ENCODE measurements around the gene SRY.
"Not testable (repeated sequence)": the region's sequence is repeated elsewhere in the genome, so short reads cannot be mapped to it uniquely, and the experiment has no call there.

The SRY gene

DNA sequence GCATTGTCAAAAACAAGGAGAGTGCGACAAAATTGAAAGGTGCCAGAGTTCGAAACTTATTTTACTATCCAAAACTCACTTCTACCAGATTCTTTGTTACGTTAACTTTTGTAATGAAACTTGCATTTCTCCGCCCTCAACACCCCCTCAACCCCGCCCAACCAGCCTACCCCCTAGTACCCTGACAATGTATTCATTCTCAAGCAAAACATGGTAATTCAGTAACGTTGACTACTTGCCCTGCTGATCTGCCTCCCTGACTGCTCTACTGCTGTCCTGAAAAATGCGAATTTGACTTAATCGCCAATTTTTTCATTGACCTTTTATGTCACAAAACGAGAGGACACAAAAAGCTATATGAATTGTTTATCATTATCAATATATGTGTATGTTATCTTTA lies at the start of gene SRY:
Gene SRY, minus strand, starts transcription at position 83 of the 400 bp plus-strand sequence. Its CDS starts 79 bp downstream, at position 4.
- no peak for DNase-seq

DNA sequence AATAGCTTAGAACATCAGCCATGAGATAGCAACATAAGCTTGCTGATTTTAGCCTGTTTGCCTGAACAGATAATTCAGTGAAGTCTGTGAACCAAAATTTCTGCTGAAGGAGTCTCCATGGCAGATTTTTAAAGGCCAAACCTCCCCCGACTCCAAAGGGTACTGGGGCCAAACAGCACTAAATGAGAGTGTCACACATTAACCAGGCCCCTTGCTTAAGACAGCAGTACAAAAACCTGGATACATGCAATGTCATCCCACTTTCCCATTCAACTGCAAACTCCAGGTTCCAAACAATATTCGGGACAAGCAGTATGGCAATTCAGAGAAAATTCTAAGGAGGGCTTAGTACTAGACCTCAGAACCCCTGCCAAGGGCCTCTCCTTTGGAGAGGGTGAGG lies 49.6 kb upstream of the SRY start:
- DNase-seq = no peak

DNA sequence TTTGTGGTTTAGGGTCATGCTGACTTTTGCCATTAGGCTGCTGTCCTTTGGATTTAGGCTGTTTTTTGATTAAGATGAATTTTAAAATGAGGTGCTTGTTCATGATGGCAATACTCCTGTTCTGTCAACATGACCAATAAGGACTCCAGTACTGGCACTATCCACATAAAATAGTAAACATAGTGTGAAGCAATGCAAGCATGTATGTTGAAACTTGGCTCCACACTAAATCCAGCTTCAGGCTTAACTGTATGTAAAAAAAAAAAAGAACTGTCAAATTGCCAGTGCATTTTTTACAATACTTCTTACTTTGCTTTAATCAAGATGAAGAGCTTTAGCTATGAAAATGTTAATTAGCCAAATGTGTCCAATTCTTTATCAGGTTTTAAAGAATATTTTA lies 47.7 kb upstream of the SRY start:
- no peak for DNase-seq

DNA sequence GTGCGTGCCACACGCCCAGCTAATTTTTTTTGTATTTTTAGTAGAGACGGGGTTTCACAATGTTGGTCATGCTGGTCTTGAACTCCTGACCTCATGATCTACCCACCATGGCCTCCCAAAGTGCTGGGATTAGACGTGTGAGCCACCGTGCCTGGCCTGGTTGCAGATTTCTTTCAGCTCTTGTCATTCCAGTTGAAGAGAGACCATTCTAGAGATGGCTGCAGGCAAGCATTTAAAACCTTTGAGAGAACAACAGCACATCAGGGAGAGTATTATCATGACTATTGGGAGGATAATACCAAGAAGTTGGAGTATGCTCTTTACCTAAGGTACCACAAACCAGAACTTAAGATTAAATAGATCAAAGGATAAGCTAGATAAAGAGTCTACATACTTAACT lies 41.0 kb upstream of the SRY start:
- no peak for DNase-seq

DNA sequence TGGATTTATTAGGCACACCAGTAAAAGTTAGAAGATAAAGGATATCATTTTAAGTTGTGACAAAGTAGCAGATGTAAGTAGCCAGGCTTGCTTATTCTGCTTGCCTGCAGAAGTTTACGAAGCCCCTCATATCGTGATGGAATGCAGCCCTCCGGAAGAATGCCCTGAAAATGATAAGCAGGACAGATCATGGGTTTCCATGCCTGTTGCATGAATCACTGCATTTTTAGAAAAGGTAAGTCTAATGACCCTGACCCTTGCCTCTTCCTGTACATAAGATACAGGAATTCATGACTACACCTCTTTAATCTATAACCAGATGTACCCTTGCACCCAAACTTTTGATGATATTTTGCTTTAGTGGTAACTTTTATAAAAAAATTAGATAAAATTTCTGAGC lies 37.0 kb upstream of the SRY start:
- no peak for DNase-seq

DNA sequence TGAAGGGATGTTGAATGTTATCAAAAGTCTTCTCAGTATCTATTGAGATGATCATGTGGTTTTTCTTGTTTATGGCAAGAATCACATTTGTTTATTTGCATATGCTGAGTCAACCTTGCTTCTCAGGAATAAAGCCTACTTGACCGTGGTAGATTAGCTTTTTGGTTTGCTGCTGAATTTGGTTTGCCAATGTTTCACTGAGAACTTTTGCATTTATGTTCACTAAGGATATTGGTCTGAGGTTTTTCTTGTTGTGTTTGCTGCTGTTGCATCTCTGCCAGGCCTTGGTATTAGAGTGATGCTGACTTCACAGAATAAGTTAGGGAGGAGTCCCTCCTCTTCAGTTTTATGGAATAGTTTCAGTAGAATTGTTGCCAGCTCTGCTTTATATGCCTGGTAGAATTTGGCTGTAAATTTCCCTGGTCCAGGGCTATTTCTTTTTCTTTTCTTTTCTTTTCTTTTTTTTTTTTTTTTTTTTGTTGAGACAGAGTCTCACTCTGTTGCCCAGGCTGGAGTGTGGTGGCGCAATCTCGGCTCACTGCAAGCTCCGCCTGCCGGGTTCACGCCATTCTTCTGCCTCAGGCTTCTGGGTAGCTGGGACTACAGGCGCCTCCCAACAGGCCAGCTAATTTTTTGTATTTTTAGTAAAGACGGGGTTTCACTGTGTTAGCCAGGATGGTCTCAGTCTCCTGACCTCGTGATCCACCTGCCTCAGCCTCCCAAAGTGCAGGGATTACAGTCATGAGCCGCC lies 29.8 kb upstream of the SRY start:
- DNase-seq = not testable (repeated sequence)

DNA sequence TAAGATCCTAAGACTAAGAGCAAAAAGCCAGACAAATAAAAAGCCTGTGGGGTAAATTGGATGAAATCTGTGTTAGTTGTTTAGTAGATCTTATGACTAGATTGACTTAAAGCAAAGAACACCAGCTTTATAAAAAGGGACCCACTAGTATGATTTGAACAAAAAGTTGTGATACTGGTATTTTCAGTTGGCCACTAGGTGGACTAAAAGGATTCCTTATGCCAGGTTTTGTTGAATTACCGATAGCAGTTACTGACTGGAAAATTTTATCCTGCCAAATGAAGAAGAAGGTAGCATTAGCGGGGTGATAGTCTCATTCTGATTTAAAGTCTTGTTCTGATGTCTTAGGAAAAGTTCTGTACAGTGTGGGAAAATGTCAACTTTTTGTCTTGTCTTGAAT lies 12.8 kb upstream of the SRY start:
- no peak for DNase-seq

DNA sequence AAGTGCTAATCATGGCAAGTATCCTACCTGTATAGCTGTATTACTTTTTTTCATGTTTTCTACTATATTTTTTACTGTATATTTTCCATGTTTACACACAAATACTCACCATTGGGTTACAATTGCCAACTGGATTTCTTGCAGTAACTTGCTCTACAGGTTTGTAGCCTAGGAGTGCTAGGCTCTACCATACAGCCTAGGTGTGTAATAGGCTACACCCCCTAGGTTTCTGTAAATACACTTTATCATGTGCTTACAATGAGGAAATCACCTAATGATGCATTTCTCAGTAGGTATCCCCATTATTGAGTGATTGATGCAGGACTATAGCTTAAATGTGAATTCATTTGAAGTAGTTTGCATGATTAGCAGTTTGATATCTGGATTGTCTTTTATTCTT lies 10.5 kb upstream of the SRY start:
- DNase-seq = no peak

DNA sequence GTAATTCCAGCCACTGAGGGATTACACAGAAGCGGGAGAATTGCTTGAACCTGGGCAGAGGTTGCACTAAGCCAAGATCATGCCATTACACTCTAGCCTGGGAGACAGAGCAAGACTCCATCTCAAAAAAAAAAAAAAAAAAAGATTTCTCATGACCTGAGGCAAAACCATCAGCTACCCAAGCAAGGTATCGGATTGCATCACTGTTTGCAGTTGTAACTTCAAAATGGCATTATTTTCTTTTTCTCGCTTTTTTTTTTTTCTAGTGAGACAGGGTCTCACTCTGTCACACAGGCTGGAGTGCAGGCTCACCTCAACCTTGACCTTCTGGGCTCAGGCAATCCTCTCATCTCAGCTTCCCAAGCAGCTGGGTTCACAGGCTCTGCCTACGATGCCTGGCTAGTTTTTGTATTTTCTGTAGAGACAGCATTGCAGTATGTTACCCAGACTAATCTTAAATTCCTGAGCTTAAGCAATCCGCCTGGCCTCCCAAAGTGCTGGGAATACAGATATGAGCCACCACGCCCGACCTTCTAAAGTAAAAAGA lies 9.6 kb upstream of the SRY start:
- DNase-seq = no peak

DNA sequence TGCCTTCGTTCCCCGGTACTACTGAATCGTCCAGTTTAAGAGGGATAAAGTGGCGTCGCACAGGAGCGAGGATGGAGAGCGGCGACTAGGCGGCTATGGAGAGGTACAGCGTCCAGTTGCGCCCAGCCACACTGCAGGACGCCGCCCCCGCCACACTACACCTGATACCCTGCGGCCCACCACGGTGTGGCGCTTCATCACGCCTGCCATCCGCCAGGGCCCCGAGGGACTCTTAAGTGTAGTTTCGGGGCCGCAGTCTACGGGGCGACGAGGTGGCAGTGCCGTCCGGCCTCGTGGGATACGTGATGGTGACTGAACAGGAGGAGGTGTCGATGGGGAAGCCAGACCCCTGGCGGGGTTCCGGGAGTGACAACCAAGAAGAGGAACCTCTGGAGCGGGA lies 2.3 kb upstream of the SRY start:
- no peak for DNase-seq

DNA sequence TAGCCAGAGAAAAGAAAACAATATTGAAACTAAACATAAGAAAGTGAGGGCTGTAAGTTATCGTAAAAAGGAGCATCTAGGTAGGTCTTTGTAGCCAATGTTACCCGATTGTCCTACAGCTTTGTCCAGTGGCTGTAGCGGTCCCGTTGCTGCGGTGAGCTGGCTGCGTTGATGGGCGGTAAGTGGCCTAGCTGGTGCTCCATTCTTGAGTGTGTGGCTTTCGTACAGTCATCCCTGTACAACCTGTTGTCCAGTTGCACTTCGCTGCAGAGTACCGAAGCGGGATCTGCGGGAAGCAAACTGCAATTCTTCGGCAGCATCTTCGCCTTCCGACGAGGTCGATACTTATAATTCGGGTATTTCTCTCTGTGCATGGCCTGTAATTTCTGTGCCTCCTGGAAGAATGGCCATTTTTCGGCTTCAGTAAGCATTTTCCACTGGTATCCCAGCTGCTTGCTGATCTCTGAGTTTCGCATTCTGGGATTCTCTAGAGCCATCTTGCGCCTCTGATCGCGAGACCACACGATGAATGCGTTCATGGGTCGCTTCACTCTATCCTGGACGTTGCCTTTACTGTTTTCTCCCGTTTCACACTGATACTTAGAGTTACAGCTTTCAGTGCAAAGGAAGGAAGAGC lies 488 bp downstream of the SRY start:
- no peak for DNase-seq

All from stimulated activated CD4-positive, alpha-beta T cell treated with anti-CD3 and anti-CD28 coated beads, Interleukin-15, amount 100 ng/mL, for 24 hours (primary cell).